HepG2 (cell line): Measurements from ENCODE around the gene NPC1. TPM values are rescaled to one million over a fixed set of nuclear protein-coding genes. Genes with fewer than 3 reads are reported as not detected.

Experiments
- AHDC1 ChIP-seq: sonication (generic); formaldehyde crosslinking; IDR thresholded peaks from 2 replicates; pipeline ENCODE4 v1.5.1; 2020; ENCODE audit warnings: mild to moderate bottlenecking, missing genetic modification reagents, borderline replicate concordance
- ATM ChIP-seq: fragments of 450-650 bp; IDR thresholded peaks from 2 replicates; pipeline ENCODE4 v1.7.1; 2017; ENCODE audit warnings: mild to moderate bottlenecking, borderline replicate concordance
- DMAP1 ChIP-seq: IDR thresholded peaks from 2 replicates; pipeline ENCODE4 v1.6.1; 2016
- MTF2 ChIP-seq: sonication (generic); formaldehyde crosslinking; IDR thresholded peaks from 2 replicates; pipeline ENCODE4 v1.5.0; 2020; ENCODE audit warnings: missing genetic modification reagents, borderline replicate concordance
- PITX1 ChIP-seq: sonication (generic); formaldehyde crosslinking; IDR thresholded peaks from 2 replicates; pipeline ENCODE4 v1.5.1; 2020; ENCODE audit warnings: mild to moderate bottlenecking, missing genetic modification reagents
- RBM39 ChIP-seq: fragments of 200-400 bp; formaldehyde crosslinking; IDR thresholded peaks from one replicate; pipeline ENCODE4 v1.6.1; 2018; ENCODE audit warnings: antibody characterized with exemption, mild to moderate bottlenecking, low read depth, low read length; ENCODE audit not compliant: poor library complexity, severe bottlenecking
- SIN3A ChIP-seq: IDR thresholded peaks from 2 replicates; pipeline ENCODE4 v1.6.1; 2011; ENCODE audit warnings: low read depth, mild to moderate bottlenecking, control low read depth, low read length, borderline replicate concordance
- SOX13 ChIP-seq, 3 experiments: fragments of 450-650 bp in 1 of 3; sonication (generic) in 1 of 3; formaldehyde crosslinking in 1 of 3; IDR thresholded peaks in 2 of 3; conservative IDR thresholded peaks in 1 of 3; 2 replicates each; pipeline versions ENCODE4 v1.5.0 to v1.6.1; 2016 to 2020; ENCODE audit warnings: antibody characterized with exemption in 1 of 3, mild to moderate bottlenecking in 1 of 3, missing compliant biosample characterization in 1 of 3, missing genetic modification reagents in 1 of 3, moderate library complexity in 1 of 3
- TAF1 ChIP-seq: sonication (generic); formaldehyde crosslinking; IDR thresholded peaks from 2 replicates; pipeline ENCODE4 v1.4.0; 2020; ENCODE audit warnings: missing genetic modification reagents
- TRIM24 ChIP-seq: sonication (generic); formaldehyde crosslinking; IDR thresholded peaks from 2 replicates; pipeline ENCODE4 v1.8.0; 2022; ENCODE audit warnings: mild to moderate bottlenecking, missing genetic modification reagents
- U2AF2 ChIP-seq: fragments of 200-400 bp; formaldehyde crosslinking; IDR thresholded peaks from 2 replicates; pipeline ENCODE4 v1.6.1; 2017; ENCODE audit warnings: low read depth, mild to moderate bottlenecking, low read length
- ZNF576 ChIP-seq: sonication (generic); formaldehyde crosslinking; IDR thresholded peaks from 2 replicates; pipeline ENCODE4 v1.4.0; 2020; ENCODE audit warnings: mild to moderate bottlenecking, missing genetic modification reagents
- ZSCAN12 ChIP-seq: sonication (generic); formaldehyde crosslinking; IDR thresholded peaks from 2 replicates; pipeline ENCODE4 v1.9.0; 2021; ENCODE audit warnings: mild to moderate bottlenecking, missing genetic modification reagents
- polyA plus RNA-seq, 8 experiments: library from polyadenylated mRNA; depleted of rRNA in 3 of 8; stranded (reverse) in 7 of 8; unstranded in 1 of 8; fragments of >200 nt; fragmentation: Illumina TruSeq in 4 of 8; extraction: Trizol in 4 of 8; gene quantifications; 2 replicates each; pipeline versions ENCODE4 v1.2.1 to v1.2.3, GENCODE V29; 2011 to 2016; ENCODE audit warnings: low read depth in 4 of 8, missing spikeins in 1 of 8, mixed read lengths in 1 of 8; ENCODE audit not compliant: insufficient read depth in 1 of 8
- total RNA-seq, 5 experiments: library from RNA; depleted of rRNA; stranded (reverse); fragments of >200 nt; fragmentation: Illumina TruSeq; extraction: Trizol; gene quantifications; 2 replicates each; pipeline ENCODE4 v1.2.3, GENCODE V29; 2016; ENCODE audit warnings: low read depth in 1 of 5
- TF ChIP-seq, protein P1 (sequence below): sonication (generic); formaldehyde crosslinking; IDR thresholded peaks from 2 replicates; pipeline ENCODE4 v1.4.0; 2020; ENCODE audit warnings: missing genetic modification reagents
- TF ChIP-seq, protein P2 (sequence below): sonication (generic); formaldehyde crosslinking; IDR thresholded peaks from 2 replicates; pipeline ENCODE4 v1.4.0; 2020; ENCODE audit warnings: missing genetic modification reagents, mild to moderate bottlenecking, borderline replicate concordance

Gene NPC1
- total and polyA plus RNA-seq, 2 of the 13 experiments (the other 11 are each of a cell fraction or from before 2014, with no cell fraction given), result 46.5 to 114 TPM

DNA sequence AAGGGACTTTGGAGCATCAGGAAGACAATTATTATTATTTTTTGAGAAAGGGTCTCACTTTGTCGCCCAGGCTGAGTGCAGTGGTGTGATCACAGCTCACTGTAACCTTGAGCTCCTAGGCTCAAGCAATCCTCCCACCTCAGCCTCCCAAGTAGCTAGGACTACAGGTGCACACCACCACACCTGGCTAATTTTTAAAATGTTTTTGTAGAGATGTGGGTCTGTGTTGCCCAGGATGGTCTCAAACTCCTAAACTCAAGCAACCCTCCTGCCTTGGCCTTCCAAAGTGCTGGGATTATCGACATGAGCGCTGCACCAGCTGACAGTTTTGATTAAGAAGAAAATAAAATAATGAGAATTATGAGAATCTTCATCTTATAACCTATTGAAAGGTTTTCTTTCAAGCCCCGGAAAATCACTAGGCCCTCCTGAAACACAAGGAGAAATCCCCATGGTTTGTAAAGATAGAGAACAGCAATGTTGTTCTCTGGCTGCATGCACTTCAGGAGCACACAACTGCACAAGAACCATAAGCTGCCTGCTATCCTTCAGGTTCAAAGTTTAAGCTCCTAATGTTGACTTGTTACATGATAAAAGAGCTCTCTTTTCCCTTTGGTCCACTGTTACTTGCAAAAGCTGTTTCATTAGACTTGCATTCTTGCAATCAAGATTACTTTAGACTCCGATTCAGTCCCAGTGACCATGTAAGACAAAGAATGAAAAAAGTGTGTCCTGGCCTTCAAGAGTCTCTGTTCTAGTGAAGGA lies 16.8 kb downstream of the NPC1 start (continued):
- no peak for TF ChIP-seq ATM
- no peak for TF ChIP-seq MTF2 (CRISPR knock-in tag)
- TF ChIP-seq TRIM24 (CRISPR knock-in tag), result no peak
- TF ChIP-seq TAF1 (CRISPR knock-in tag), result no peak
- TF ChIP-seq, protein P1, sequence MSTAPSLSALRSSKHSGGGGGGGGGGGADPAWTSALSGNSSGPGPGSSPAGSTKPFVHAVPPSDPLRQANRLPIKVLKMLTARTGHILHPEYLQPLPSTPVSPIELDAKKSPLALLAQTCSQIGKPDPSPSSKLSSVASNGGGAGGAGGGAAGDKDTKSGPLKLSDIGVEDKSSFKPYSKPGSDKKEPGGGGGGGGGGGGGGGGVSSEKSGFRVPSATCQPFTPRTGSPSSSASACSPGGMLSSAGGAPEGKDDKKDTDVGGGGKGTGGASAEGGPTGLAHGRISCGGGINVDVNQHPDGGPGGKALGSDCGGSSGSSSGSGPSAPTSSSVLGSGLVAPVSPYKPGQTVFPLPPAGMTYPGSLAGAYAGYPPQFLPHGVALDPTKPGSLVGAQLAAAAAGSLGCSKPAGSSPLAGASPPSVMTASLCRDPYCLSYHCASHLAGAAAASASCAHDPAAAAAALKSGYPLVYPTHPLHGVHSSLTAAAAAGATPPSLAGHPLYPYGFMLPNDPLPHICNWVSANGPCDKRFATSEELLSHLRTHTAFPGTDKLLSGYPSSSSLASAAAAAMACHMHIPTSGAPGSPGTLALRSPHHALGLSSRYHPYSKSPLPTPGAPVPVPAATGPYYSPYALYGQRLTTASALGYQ (CRISPR knock-in tag), result no peak
- TF ChIP-seq, protein P2, sequence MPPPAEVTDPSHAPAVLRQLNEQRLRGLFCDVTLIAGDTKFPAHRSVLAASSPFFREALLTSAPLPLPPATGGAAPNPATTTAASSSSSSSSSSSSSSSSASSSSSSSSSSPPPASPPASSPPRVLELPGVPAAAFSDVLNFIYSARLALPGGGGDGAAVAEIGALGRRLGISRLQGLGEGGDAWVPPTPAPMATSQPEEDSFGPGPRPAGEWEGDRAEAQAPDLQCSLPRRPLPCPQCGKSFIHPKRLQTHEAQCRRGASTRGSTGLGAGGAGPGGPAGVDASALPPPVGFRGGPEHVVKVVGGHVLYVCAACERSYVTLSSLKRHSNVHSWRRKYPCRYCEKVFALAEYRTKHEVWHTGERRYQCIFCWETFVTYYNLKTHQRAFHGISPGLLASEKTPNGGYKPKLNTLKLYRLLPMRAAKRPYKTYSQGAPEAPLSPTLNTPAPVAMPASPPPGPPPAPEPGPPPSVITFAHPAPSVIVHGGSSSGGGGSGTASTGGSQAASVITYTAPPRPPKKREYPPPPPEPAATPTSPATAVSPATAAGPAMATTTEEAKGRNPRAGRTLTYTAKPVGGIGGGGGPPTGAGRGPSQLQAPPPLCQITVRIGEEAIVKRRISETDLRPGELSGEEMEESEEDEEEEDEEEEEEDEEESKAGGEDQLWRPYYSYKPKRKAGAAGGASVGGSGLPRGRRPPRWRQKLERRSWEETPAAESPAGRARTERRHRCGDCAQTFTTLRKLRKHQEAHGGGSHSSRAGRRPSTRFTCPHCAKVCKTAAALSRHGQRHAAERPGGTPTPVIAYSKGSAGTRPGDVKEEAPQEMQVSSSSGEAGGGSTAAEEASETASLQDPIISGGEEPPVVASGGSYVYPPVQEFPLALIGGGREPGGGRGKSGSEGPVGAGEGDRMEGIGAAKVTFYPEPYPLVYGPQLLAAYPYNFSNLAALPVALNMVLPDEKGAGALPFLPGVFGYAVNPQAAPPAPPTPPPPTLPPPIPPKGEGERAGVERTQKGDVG (CRISPR knock-in tag), result no peak
- peak; percentile 65 for TF ChIP-seq AHDC1 (CRISPR knock-in tag)
- TF ChIP-seq ZSCAN12 (CRISPR knock-in tag), result no peak
- TF ChIP-seq DMAP1, result no peak
- no peak for TF ChIP-seq RBM39
- TF ChIP-seq SOX13 (IDR thresholded peaks at IDR 0.05), result no peak
- TF ChIP-seq SOX13 (CRISPR knock-in tag; conservative IDR thresholded peaks at IDR 0.05 in 1 of 2, IDR thresholded peaks at IDR 0.05 in 1 of 2), result peak in 1 of 2 experiments; percentile 77; a peak in 1 of 4 replicates
- peak; percentile 87 for TF ChIP-seq PITX1 (CRISPR knock-in tag)
- TF ChIP-seq U2AF2, result no peak
- no peak for TF ChIP-seq SIN3A
- TF ChIP-seq ZNF576, result no peak
